H1 (cell line): ENCODE data around the gene IGSF9B. TPM values are rescaled to one million over a fixed set of nuclear protein-coding genes. Genes with fewer than 3 reads are reported as not detected.

ENCODE experiments used
- CTCF ChIA-PET: fragments of 300-600 bp; sonication (Branson Sonifier 250); formaldehyde crosslinking; loops from one replicate; lab custom pipeline; 2021; ENCODE audit not compliant: partially characterized antibody; lab: Charles Lee
- POLR2A ChIA-PET: fragments of 300-600 bp; sonication (Branson Sonifier 250); formaldehyde crosslinking; loops from one replicate; lab custom pipeline; 2021; ENCODE audit warnings: inconsistent platforms; ENCODE audit not compliant: partially characterized antibody; lab: Charles Lee
- DNase-seq, 2 experiments: peaks; one replicate each; pipeline versions ENCODE4 v3.0.0 to v3.0.0-alpha.2; 2010 to 2022; ENCODE audit warnings: low spot score in 2 of 2, low read depth in 1 of 2, mixed read lengths in 1 of 2
- FAIRE-seq: peaks from 2 replicates; lab custom pipeline; 2011; peaks lifted over from hg19 to GRCh38; lab: Jason Lieb, UNC
- H2AFZ ChIP-seq: 2 replicates; pipeline ENCODE4 v1.8.1; 2012; ENCODE audit warnings: low read length, inconsistent platforms
- H2AK5ac ChIP-seq: 2 replicates; pipeline ENCODE4 v1.6.1; 2013; ENCODE audit warnings: low read depth, low read length
- H2BK120ac ChIP-seq: replicated peaks from 2 replicates; pipeline ENCODE3; 2013; ENCODE audit warnings: low read depth, low read length, inconsistent platforms
- H2BK12ac ChIP-seq: 2 replicates; pipeline ENCODE4 v1.6.1; 2013; ENCODE audit warnings: low read depth, low read length
- H2BK15ac ChIP-seq: 2 replicates; pipeline ENCODE4 v1.6.1; 2013; ENCODE audit warnings: low read length
- H2BK20ac ChIP-seq: 2 replicates; pipeline ENCODE4 v1.6.1; 2013; ENCODE audit warnings: low read length
- H2BK5ac ChIP-seq: 2 replicates; pipeline ENCODE4 v1.6.1; 2013; ENCODE audit warnings: low read depth, low read length
- H3K14ac ChIP-seq: 2 replicates; pipeline ENCODE4 v1.6.1; 2013; ENCODE audit warnings: inconsistent platforms; ENCODE audit not compliant: insufficient read length
- H3K18ac ChIP-seq: 2 replicates; pipeline ENCODE4 v1.6.1; 2013; ENCODE audit warnings: low read length; ENCODE audit errors: extremely low read depth
- H3K23ac ChIP-seq: 2 replicates; pipeline ENCODE4 v1.6.1; 2013; ENCODE audit warnings: inconsistent platforms; ENCODE audit not compliant: insufficient read length
- H3K23me2 ChIP-seq: 2 replicates; pipeline ENCODE4 v1.6.1; 2013; ENCODE audit warnings: low read depth, low read length
- H3K27ac ChIP-seq: 2 replicates; pipeline ENCODE4 v1.6.1; 2011; ENCODE audit warnings: low read depth, low read length, inconsistent platforms
- H3K27me3 ChIP-seq, 4 experiments: replicated peaks in 1 of 4; 1 replicate in 1 of 4; 2 replicates in 3 of 4; pipeline versions ENCODE4 v1.6.1 to v1.8.1; 2011 to 2013; ENCODE audit warnings: low read length in 3 of 4, mild to moderate bottlenecking in 3 of 4, inconsistent platforms in 2 of 4, mixed read lengths in 2 of 4, moderate library complexity in 1 of 4; ENCODE audit not compliant: control insufficient read depth in 3 of 4, insufficient read depth in 3 of 4; ENCODE audit errors: extremely low read depth in 1 of 4
- H3K36me3 ChIP-seq, 4 experiments: 2 replicates each; pipeline versions ENCODE4 v1.6.1 to v1.8.1; 2011 to 2013; ENCODE audit warnings: mild to moderate bottlenecking in 4 of 4, low read length in 3 of 4, moderate library complexity in 2 of 4, control low read depth in 1 of 4, inconsistent platforms in 1 of 4; ENCODE audit not compliant: insufficient read depth in 4 of 4, control insufficient read depth in 2 of 4
- H3K4ac ChIP-seq: replicated peaks from 2 replicates; pipeline ENCODE3; 2013; ENCODE audit warnings: low read length, low read depth, mixed read lengths, inconsistent platforms; ENCODE audit not compliant: insufficient read length
- H3K4me1 ChIP-seq, 4 experiments: replicated peaks in 1 of 4; 1 replicate in 1 of 4; 2 replicates in 3 of 4; pipeline versions ENCODE4 v1.6.1 to v1.8.1; 2011 to 2013; ENCODE audit warnings: low read length in 3 of 4, inconsistent platforms in 2 of 4, mixed read lengths in 1 of 4; ENCODE audit not compliant: insufficient read depth in 4 of 4, control insufficient read depth in 3 of 4
- H3K4me2 ChIP-seq, 2 experiments: 2 replicates each; pipeline versions ENCODE4 v1.6.1 to v1.8.1; 2011 to 2013; ENCODE audit warnings: low read depth in 2 of 2, low read length in 2 of 2, control low read depth in 1 of 2, inconsistent platforms in 1 of 2, mild to moderate bottlenecking in 1 of 2; ENCODE audit not compliant: insufficient read depth in 1 of 2
- H3K4me3 ChIP-seq, 4 experiments: fragments of 200-600, 300-600 bp in 1 of 4; sonication (generic), shearing (Covaris generic), sonication (Bioruptor Twin) in 1 of 4; 2 replicates each; pipeline versions ENCODE4 v1.5.1 to v1.8.1; 2011 to 2016; ENCODE audit warnings: low read length in 4 of 4, low read depth in 3 of 4, control low read depth in 2 of 4, inconsistent platforms in 2 of 4, mild to moderate bottlenecking in 2 of 4, mixed read lengths in 1 of 4, moderate library complexity in 1 of 4; ENCODE audit not compliant: insufficient read depth in 2 of 4; ENCODE audit errors: extremely low read depth in 1 of 4
- H3K56ac ChIP-seq: replicated peaks from 2 replicates; pipeline ENCODE3; 2013; ENCODE audit warnings: low read depth, mild to moderate bottlenecking, mixed read lengths, low read length, inconsistent platforms; ENCODE audit not compliant: insufficient read length
- H3K79me1 ChIP-seq: 2 replicates; pipeline ENCODE4 v1.6.1; 2013; ENCODE audit warnings: low read depth, low read length, control low read depth
- H3K79me2 ChIP-seq, 2 experiments: 2 replicates each; pipeline versions ENCODE4 v1.6.1 to v1.8.1; 2012 to 2013; ENCODE audit warnings: low read length in 2 of 2, mild to moderate bottlenecking in 2 of 2, inconsistent platforms in 1 of 2; ENCODE audit not compliant: insufficient read depth in 2 of 2, control insufficient read depth in 1 of 2
- H3K9ac ChIP-seq, 4 experiments: replicated peaks in 1 of 4; 1 replicate in 1 of 4; 2 replicates in 3 of 4; pipeline versions ENCODE4 v1.6.1 to v1.8.1; 2011 to 2013; ENCODE audit warnings: low read depth in 3 of 4, low read length in 3 of 4, control low read depth in 2 of 4, mild to moderate bottlenecking in 2 of 4, moderate library complexity in 2 of 4, inconsistent platforms in 1 of 4; ENCODE audit errors: extremely low read depth in 1 of 4
- H3K9me3 ChIP-seq, 2 experiments: 2 replicates each; pipeline versions ENCODE4 v1.6.1 to v1.8.1; 2012 to 2013; ENCODE audit warnings: mild to moderate bottlenecking in 2 of 2, moderate library complexity in 2 of 2, control low read depth in 1 of 2, inconsistent platforms in 1 of 2, low read depth in 1 of 2, low read length in 1 of 2, mixed read lengths in 1 of 2; ENCODE audit not compliant: insufficient read depth in 2 of 2
- H4K20me1 ChIP-seq, 2 experiments: replicated peaks in 1 of 2; 2 replicates each; pipeline versions ENCODE3 to v1.8.1; 2011 to 2013; ENCODE audit warnings: inconsistent platforms in 2 of 2, low read length in 2 of 2, mild to moderate bottlenecking in 1 of 2; ENCODE audit not compliant: insufficient read depth in 2 of 2, control insufficient read depth in 1 of 2
- H4K5ac ChIP-seq: 2 replicates; pipeline ENCODE4 v1.6.1; 2013; ENCODE audit warnings: low read length, low read depth, mixed read lengths, inconsistent platforms; ENCODE audit not compliant: insufficient read length
- H4K8ac ChIP-seq: 2 replicates; pipeline ENCODE4 v1.8.0; 2013; ENCODE audit warnings: mild to moderate bottlenecking, moderate library complexity, low read length, inconsistent platforms; ENCODE audit not compliant: insufficient read depth; ENCODE audit errors: extremely low read depth
- H4K91ac ChIP-seq: replicated peaks from 2 replicates; pipeline ENCODE3; 2013; ENCODE audit warnings: low read length, mixed read lengths, inconsistent platforms; ENCODE audit not compliant: insufficient read length
- BRCA1 ChIP-seq: IDR thresholded peaks from 2 replicates; pipeline ENCODE4 v1.6.1; 2012; ENCODE audit warnings: low read depth, low read length, improper control_type of control experiment
- GABPA ChIP-seq: IDR thresholded peaks from 2 replicates; pipeline ENCODE4 v1.6.1; 2011; ENCODE audit warnings: mild to moderate bottlenecking, low read length, moderate library complexity, borderline replicate concordance; ENCODE audit not compliant: insufficient read depth
- SP2 ChIP-seq: IDR thresholded peaks from 2 replicates; pipeline ENCODE4 v1.6.1; 2012; ENCODE audit warnings: mild to moderate bottlenecking, low read length, inconsistent platforms
- TAF1 ChIP-seq: IDR thresholded peaks from 2 replicates; pipeline ENCODE4 v1.6.1; 2011; ENCODE audit warnings: mild to moderate bottlenecking, low read depth, low read length
- ZNF274 ChIP-seq: IDR thresholded peaks from 2 replicates; pipeline ENCODE4 v1.7.0; 2012; ENCODE audit warnings: low read length, borderline replicate concordance; ENCODE audit errors: extremely low read depth
- WGBS, 2 experiments: shearing (Covaris generic) in 1 of 2; methylation state at CpG; one replicate each; pipeline versions ENCODE4 v1.1.6 to v1.1.7; 2013 to 2015; ENCODE audit warnings: low lambda C conversion rate in 2 of 2, mixed read lengths in 2 of 2, inconsistent platforms in 1 of 2, low coverage in 1 of 2, missing lambda C conversion rate in 1 of 2; ENCODE audit not compliant: insufficient replicate concordance in 2 of 2, insufficient coverage in 1 of 2, insufficient read length in 1 of 2; ENCODE audit errors: extremely low coverage in 1 of 2, missing lambda C conversion rate in 1 of 2; 5-methylcytosine and 5-hydroxymethylcytosine counted together
- polyA plus RNA-seq, 7 experiments: library from polyadenylated mRNA; depleted of rRNA in 3 of 7; stranded (reverse) in 5 of 7; unstranded in 2 of 7; fragments of >200 nt in 5 of 7; fragments of 200-250 nt in 2 of 7; gene quantifications; 1 replicate in 5 of 7; 2 replicates in 1 of 7; 4 replicates in 1 of 7; pipeline versions ENCODE4 v1.2.1 to v1.2.3, GENCODE V29; 2011 to 2013; ENCODE audit warnings: missing spikeins in 2 of 7, mixed read lengths in 2 of 7
- total RNA-seq: library from RNA; stranded (reverse); fragmentation: NEBNext Ultra II Directional; extraction: Animal tissue kit (Norgen Biotek cat#: 25700); gene quantifications from 2 replicates; pipeline ENCODE4 v1.2.1, GENCODE V29; 2021

The IGSF9B gene
- total and polyA plus RNA-seq, 2 of the 8 experiments (the other 6 are each of a cell fraction or from before 2014, with no cell fraction given) = 16.5 to 49.2 TPM

- Histone ChIP-seq H4K8ac (no peak overlapping the region), H3K4ac (no peak overlapping the region), H3K23ac (no peak overlapping the region), H3K79me1 (peaks cover 4% of the 10 kb centered on the region; the same call in 1 of the 2 replicates), H4K20me1 (peaks cover 3 to 15% of the 10 kb centered on the region in 2 experiments), H3K18ac (no peak overlapping the region), H3K4me1 (no peaks in the 10 kb centered on the region; a peak in 1 of 7 replicates), H3K4me3 (no peak overlapping the region), H3K79me2 (peaks cover 0 to 4% of the 10 kb centered on the region in 2 experiments; a peak in 1 of 4 replicates), H3K27ac (no peak overlapping the region), H2BK20ac (no peak overlapping the region), H3K56ac (no peak overlapping the region), H4K91ac (no peak overlapping the region), H3K9me3 (peaks cover 0 to 7% of the 10 kb centered on the region in 2 experiments; a peak in 1 of 4 replicates), H3K27me3 (no peaks in the 10 kb centered on the region), H3K4me2 (no peak overlapping the region), H4K5ac (no peak overlapping the region), H3K9ac (no peak overlapping the region), H3K14ac (no peak overlapping the region), H2AK5ac (no peak overlapping the region), H2BK15ac (no peak overlapping the region), H2BK120ac (no peak overlapping the region), H2BK5ac (no peak overlapping the region; the same call in 1 of the 2 replicates), H2BK12ac (no peak overlapping the region), H3K36me3 (peaks cover 0 to 27% (median 11%) of the 10 kb centered on the region in 4 experiments; a peak in 6 of 8 replicates)
- WGBS, 2 experiments = 89% methylated on average over 15 of the region's 15 CpGs; no CpG with 5 or more reads in 1 of the 2 experiments
- FAIRE-seq (no peak), DNase-seq (no peak)
- POLR2A ChIA-PET = interaction anchor here (1.2 to 1.5 kb wide), 2 partner anchors 9 to 20 kb away, joined by 3 to 8 read pairs; no protein-coding TSS in a partner anchor
- TF ChIP-seq TAF1 (no peak), ZNF274 (no peak), GABPA (no peak), SP2 (no peak), BRCA1 (no peak)
- TF ChIP-seq, all 59 proteins: peak for 0
- CTCF ChIA-PET = interaction anchor here (2.1 to 3.4 kb wide), 3 partner anchors 8 to 110 kb away, joined by 7 to 27 read pairs (median 13); no protein-coding TSS in a partner anchor
- Histone ChIP-seq H3K23me2 (no peaks in the 10 kb centered on the region), H2AFZ (no peak overlapping the region)
Measured at GRCh38 chr11:133935551-133935910, 21.2 kb downstream of the IGSF9B start.
